Measurements from ENCODE around the gene ZDHHC22.
"Not testable (repeated sequence)": the region's sequence is repeated elsewhere in the genome, so short reads cannot be mapped to it uniquely, and the experiment has no call there.

Gene ZDHHC22, protein sequence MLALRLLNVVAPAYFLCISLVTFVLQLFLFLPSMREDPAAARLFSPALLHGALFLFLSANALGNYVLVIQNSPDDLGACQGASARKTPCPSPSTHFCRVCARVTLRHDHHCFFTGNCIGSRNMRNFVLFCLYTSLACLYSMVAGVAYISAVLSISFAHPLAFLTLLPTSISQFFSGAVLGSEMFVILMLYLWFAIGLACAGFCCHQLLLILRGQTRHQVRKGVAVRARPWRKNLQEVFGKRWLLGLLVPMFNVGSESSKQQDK

DNA sequence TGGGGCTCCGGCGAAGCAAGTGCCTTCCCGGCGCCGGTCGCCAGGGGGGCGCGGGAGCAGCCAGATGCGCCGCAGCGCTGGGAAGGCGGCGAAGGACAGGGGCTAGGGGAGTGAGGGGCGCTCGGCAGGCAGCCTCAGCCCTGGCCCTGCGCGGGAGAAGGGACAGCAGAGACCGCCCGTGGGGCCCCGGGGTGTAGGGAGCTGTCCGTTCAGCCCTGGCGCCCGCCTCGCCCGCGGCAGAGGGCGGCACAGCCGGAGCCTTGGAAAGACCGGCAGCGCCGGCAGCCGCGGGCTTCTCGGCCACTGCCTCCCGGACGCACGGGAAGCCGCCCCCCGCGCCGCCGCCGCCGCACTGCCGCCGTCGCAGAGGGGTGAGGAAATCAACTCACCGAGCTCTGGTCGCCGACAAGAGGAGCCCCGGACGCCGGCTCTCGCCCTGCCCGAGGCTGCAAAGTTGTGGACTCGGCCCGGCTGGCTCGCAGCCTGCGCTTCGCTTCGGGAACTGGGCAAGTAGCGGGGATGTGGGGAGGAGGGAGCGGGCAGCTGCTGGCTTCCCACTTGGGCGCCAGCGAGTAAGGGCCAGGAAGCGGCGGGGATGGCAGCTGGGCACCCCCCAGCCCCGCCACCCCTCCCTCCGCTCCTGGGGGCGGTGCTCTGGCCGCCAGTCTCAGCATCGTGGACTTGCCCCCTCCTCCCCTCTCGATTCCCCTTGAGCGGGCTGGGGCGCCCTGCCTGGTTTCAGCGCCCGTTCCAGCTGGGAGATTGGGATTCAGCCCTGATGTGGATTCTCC is at the start of gene ZDHHC22:
ZDHHC22 (minus strand) TSS at position 578 of the 791 bp plus-strand sequence. CDS start 2,053 bp downstream, outside the sequence.
- no peak for DNase-seq

DNA sequence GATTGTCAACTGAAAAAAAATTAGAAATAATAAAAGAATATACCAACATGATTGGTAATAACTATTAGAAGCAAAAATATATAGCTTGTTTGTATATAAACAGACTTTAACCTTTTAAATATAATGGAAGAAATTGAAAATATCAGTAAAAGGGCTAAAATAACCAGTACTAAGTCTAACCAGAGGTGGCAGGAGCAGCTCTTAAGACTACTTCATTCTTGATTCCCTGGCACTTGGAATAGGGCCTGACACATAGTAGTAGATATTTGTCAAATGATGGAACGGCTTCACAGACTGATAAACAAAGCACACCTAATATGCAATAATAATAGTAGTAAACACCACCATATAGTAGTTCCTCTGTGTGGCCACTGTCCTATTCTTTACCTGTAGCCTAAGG is 49.4 kb upstream of the ZDHHC22 start:
- no peak for DNase-seq

- no peak for DNase-seq
These were observed 47.9 kb upstream of the ZDHHC22 start for GRCh38 chr14:77189479-77189878.

DNA sequence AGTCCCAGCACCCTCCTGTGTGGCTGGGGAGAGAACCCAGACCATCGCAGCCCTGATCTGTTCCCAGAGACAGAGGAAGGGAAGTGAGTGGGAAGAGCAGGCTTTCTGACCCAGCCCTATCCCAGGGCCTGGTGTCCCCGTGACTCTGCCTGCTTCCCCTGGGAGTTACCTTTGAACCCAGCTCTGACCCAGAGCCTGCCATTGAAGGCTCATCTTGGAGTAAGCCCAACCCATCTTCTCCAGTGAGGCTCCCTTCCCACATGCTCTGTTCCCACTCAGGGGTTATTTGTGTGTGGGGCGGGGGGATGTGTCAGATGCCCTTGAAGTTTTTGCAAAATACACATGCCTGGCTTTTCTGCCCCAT is 46.0 kb upstream of the ZDHHC22 start:
- DNase-seq, result no peak

GRCh38 chr14:77186911-77187648 is 45.5 kb upstream of the ZDHHC22 start:
- DNase-seq, result no peak

DNA sequence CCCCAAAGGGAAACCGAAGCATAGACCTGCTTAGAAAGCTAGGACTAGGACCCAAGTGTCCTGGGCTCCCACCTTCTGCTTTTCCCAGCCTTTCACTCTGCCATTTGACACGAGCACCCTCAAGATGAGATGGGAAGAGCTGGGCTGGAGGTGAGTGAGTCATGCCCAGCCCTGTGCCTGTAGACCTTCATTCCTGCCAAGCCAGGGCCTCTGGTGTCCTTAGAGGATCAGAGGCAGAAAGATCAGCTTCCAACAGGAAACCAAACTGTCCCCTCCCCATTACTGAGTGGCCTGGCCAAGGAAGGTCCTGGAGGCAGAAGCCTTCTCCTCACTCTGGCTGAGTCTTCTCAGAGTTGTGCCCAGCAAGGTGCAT is 43.5 kb upstream of the ZDHHC22 start:
- DNase-seq, result no peak

- no peak for DNase-seq
These were observed 43.0 kb upstream of the ZDHHC22 start for GRCh38 chr14:77184396-77185092.

DNA sequence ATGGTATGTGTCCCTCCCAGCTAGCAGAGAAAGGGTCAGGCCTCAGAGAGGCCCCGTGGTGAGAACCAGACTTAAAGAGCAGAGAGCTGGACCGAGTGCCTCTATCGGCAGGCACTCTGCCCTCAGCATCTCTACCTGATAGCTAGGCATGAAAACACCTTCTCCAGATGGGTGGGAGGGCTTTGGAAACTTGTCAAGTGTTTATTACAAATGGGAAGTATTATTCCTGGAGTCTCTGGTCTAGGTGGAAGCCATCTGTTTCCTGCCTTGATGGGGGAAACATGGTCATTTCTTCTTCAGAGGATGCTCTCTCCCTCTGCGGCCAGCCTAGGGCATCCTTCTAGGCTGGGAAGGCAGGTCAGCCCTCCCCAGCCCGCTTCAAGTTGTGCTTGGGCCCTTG is 42.3 kb upstream of the ZDHHC22 start:
- no peak for DNase-seq

- DNase-seq, result peak; percentile 36 to 43
These were observed 40.2 kb upstream of the ZDHHC22 start, which contains the start of gene TMEM63C for GRCh38 chr14:77181603-77182437. Gene TMEM63C (plus strand): TSS chr14:77181798. CDS start chr14:77218814, 37,016 bp downstream.

GRCh38 chr14:77180726-77181602 is 39.4 kb upstream of the ZDHHC22 start:
- DNase-seq, result no peak

DNA sequence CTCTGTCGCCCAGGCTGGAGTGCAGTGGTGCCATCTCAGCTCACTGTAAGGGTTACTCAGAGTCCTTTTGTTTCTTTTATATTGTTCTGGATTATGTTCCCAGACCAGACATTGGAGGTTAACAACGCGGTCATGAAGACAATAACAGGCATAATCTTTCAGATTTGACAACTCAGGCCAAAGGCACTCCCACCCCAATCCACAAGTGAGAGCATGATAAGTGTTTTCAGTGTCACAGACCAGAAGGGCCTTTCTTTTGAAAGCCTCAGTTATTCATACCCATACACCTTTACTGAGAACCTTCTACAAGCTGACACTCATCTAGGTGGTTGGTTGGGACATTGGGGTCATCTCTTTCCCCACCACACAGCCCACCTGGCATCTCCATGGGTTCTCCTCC is 37.1 kb upstream of the ZDHHC22 start:
- no peak for DNase-seq

- no peak for DNase-seq
These were observed 36.1 kb upstream of the ZDHHC22 start for GRCh38 chr14:77177702-77178101.

- DNase-seq, result no peak
These were observed 34.3 kb upstream of the ZDHHC22 start for GRCh38 chr14:77175843-77176242.

DNA sequence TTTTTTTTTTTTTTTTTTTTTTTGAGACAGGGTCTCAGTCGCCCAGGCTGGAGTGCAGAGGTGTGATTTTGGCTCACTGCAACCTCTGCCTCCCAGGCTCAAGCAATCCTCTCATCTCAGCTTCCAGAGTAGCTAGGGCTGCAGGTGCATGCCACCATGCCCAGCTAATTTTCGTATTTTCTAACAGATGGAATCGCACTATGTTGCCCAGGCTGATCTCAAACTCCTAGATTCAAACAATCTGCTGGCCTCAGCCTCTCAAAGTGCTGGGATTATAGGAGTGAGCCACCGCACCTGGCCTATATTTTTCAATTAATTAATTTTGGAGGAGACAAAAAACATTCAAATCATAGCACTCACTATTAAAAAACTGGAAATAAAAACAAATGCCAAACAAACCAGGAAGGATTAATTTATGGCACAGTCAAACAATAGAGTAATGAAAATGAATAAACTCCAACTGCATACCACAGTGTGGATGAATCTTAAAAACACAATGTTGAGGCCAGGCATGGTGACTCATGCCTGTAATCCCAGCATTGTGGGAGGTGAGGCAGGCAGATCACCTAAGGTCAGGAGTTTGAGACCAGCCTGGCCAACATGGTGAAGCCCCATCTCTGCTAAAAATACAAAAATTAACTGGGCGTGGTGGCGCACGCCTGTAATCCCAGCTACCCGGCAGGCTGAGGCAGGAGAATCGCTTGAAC is 32.5 kb upstream of the ZDHHC22 start:
- DNase-seq, result not testable (repeated sequence)

- no peak for DNase-seq
These were observed 31.3 kb upstream of the ZDHHC22 start for GRCh38 chr14:77172916-77173315.

- no peak for DNase-seq
These were observed 28.5 kb upstream of the ZDHHC22 start for GRCh38 chr14:77170045-77170444.

GRCh38 chr14:77161011-77161410 is 19.4 kb upstream of the ZDHHC22 start:
- DNase-seq, result no peak

GRCh38 chr14:77158882-77159255 is 17.3 kb upstream of the ZDHHC22 start:
- no peak for DNase-seq

- no peak for DNase-seq
These were observed 16.7 kb upstream of the ZDHHC22 start for GRCh38 chr14:77158175-77158881.

DNA sequence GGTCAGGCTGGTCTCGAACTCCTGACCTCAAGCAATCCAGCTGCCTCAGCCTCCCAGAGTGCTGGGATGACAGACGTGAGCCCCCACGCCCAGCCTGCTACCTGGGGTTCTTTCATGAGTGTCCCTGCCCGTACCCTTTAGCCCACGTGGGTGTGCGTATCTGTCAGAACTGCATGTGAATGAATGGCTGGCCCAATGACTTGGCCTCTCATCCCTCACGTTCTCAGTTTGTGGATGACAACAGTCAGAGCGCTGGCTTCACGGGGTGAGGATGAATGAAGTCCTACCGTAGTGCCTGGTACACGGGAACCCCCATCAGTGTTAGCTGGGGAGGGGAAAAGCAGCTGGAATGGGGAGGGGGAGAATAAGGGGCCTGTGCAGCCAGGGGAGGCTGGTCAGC is 16.1 kb upstream of the ZDHHC22 start:
- no peak for DNase-seq

All from activated CD4-positive, alpha-beta T cell treated with anti-CD3 and anti-CD28 coated beads for 4 hours (primary cell).